Endometrial microvascular endothelial cells (primary cell): ENCODE results near the gene GPC6. TPM values are rescaled to one million over a fixed set of nuclear protein-coding genes. Genes with fewer than 3 reads are reported as not detected.

Experiments used
- in situ Hi-C: cut with HindIII; loops from 2 replicates; pipeline ENCODE4 v1.10.0; 2017; ENCODE audit warnings: low sequenced_read_pairs, low pct_unique_long_range_greater_than_20kb; ENCODE audit errors: inconsistent ontology term
- total RNA-seq: library from RNA; depleted of rRNA; stranded (reverse); fragments of >200 nt; gene quantifications from one replicate; pipeline ENCODE4 v1.2.3, GENCODE V29; 2015; ENCODE audit errors: inconsistent ontology term

The GPC6 gene
- total RNA-seq, 1 donor from 2014 or later: 0.46 TPM

DNA sequence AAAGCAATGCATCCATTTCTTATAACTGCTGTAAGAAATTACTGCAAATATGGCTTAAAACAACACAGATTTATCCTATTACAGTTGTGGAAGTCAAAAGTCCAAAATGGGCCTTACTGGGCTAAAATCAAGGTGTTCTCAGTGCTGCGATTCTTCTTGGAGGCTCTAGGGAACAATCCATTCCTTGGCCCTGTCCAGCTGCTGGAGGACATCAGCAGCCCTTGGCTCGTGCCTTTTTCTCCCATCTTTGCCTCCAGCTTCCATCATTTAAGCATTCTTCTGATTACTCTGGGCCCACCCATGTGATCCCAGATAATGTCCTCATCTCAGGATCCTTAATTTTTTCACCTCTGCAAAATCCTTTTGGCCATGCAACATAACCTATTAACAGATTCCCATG is 645.8 kb downstream of the GPC6 start:
- in situ Hi-C loops: no loop called here

GRCh38 chr13:93872786-93873347 is 646.3 kb downstream of the GPC6 start:
- in situ Hi-C loops: no loop called here

- in situ Hi-C loops: no loop called here
Measured at GRCh38 chr13:93875547-93875946, 648.9 kb downstream of the GPC6 start.

GRCh38 chr13:93876236-93876635 is 649.6 kb downstream of the GPC6 start:
- in situ Hi-C loops: no loop called here

DNA sequence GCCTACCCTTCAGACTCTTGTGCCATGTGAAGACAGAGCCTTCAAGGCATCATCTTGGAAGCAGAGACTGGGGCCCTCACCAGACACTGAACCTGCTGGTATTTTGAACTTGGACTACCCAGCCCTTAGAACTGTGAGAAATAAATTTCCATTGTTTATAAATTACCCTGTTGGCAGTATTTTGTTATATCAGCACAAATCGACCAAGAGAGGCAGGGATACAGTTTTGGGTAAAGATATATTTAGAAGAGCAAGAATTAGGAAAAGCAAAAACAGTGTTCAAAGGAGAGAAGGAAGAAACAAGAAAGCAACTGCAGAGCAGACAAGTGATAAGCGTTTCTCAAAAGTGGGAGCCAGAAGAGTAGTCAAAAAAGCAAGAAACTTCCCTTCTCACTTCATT is 652.1 kb downstream of the GPC6 start:
- in situ Hi-C loops: no loop called here

- in situ Hi-C loops: no loop called here
Measured at GRCh38 chr13:93881411-93881810, 654.8 kb downstream of the GPC6 start.

DNA sequence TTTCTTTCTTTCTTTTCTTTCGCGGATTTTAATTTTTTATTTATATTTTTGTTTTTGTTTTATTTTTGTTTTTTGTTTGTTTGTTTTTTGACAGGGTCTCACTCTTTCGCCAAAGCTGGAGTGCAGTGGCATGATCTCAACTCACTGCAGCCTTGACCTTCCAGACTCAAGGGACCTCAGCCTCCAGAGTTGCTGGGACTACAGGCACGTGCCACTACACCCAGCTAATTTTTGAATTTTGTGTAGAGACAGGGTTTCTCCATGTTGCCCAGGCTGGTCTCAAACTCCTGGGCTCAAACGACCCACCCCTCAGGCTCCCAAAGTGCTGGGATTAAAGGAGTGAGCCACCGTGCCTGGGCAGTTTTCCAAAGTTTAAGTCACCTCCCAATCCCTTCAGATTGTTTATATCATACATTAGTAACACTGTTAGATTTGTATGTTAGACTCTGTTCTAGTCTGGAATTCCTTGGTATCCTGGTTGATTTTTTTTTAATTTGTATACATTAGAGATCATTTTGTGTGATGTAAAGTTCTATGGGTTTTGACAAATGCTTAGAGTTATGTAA is 655.6 kb downstream of the GPC6 start:
- in situ Hi-C loops: no loop called here

DNA sequence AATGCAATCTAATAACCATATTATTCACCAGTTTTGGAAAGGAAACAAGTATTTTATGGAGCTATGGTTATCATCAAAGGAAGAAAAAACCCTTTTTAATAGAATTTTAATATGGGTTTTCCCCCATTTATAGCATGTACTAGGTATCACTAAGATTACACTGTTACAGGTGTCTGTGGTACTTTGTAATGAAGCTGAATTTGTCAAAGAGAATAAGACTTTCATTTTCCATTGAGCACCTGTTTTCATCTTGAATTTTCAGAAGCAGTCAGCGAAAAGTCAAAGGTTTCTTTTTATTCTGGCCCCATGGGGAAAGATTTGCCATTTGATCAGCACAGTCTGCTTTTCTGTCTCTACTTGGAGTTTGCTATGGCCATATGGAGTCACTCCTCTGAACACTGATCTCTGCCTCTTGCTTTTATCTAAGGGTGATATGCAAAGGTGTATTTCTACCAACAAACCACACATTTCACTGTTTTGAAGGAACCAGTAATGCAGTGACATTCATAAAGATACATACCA is 662.9 kb downstream of the GPC6 start:
- in situ Hi-C loops: no loop called here

- in situ Hi-C loops: no loop called here
Measured at GRCh38 chr13:93899981-93900380, 673.4 kb downstream of the GPC6 start.

DNA sequence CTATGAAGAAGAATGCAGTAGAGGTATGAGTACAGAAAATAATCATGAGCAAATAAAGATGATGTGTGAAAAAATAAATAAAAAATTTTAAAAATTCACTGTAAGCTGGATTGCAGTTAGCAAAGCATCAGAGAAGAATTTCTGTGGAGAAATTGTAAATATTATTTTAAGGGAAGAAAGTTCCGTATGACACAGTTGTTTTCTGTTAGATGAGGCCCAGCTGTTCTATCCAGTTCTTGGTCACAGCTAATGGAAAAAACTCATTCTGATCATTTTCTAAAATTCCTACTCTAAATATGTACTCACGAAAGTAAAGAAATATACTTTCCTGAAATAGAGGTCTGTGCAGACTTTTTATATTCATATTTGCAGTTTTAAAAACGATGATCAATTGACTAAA is 674.1 kb downstream of the GPC6 start:
- in situ Hi-C loops: no loop called here

DNA sequence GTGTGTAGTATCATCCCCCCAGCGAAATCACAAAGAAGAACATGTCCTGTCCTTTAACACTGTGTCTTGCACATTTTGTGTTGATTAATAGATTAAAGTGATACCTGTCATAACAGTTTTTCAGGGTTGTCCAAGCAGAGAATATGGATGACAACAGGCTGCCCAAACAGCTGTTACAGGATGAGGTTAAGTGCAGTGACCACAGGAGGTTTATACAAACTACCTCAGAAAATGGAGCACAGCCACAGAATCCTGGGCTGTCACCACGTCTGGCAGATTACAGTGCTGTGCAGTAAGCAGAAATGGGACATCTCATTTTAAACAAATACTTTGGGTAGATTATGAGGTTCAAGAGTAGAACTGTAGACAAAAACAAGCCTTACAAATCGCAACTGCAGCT is 677.3 kb downstream of the GPC6 start:
- in situ Hi-C loops: no loop called here

DNA sequence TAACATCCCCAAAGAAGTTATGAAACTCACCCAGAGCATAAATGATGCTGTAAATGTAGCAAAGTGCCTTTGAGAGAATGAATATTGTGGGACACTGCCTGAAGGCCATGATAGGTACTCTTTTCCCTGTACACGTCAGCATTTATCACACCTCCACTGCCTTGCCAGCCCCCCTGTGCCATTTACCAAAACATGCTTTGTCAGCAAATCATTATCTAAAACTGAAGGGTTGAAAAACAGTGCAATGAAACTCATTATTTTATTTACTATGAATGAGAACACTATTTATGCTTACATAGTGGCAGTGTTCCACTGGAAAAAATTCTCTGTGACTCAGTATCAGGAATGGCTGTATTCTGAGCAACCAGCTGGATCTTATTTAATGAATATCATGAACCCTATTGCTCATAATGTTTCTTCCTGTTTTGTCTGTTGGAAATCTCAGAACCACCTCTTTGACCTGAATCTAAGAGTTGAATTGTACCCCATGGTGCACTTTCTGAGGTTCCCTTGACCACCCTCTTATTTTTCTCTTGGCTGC is 688.7 kb downstream of the GPC6 start:
- in situ Hi-C loops: no loop called here

DNA sequence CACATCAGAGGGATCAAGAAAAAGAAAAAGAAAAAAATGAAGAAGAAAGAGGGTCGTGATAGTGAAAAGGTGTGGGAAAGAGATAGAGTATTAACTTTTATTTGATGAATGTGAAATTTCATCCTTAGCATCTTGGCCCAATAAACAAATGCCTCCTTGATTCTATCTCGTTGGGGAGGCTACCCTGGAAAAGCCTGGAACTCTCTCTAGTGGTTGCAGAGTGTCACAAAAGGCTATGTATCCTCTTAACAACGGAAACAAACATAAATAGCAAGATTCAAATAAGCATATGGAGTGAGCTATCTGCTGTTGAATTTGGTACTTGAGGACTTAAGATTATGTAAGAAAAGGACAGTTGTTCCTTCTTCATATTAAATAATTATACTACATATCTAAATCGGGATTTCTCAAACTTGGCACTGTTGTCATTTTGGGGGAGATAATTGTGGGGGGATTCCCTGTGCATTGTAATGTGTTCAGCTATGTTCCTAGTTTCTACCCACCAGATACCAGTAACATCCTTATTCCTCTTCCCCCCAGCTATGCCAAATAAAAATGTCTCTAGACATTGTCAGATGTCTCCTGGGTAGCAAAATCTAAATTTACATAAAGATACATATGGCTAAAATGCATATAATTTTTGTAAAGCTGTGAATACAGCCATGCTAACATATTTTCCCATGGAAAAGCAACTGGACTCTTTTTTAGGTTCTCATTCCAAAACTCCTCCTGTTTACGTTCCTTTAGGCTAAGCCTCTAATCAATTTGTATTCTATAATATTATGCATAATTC is 695.7 kb downstream of the GPC6 start:
- in situ Hi-C loops: no loop called here

DNA sequence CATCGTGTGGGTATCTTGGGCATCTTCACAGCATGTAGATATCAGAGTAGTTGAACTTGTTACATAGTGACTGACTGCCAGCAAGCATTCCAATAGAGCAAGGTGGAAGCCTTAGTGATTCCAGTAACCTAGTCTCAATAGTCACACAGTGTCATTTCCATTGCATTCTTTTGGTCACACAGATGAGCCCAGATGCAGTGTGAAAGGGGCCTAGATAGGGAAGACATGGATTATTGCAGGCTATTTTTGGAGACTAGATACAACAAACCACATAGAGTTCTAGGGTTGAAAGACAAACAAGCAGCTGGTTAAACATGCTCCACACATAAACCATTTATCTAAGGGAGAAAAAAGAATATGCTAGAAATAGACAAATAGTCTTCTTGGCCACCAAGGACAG is 699.4 kb downstream of the GPC6 start:
- in situ Hi-C loops: no loop called here

DNA sequence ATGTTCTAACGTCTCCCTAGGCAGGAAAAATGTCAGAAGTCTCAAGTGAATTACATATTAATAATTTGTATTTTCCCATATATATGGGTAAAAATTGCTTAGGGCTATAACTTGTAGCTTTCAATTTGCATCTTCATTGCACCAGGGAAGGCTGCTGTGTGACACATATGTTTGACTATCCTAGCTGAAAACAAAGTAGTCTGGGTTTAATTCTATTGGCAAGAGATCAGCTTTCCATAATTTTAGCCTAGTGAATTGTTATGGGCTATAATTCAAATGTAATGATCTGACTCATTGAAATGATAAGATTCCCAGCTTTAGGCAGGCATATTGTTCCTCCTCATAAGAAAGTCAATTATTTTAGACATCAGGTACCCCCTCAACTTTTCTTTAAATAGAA is 699.8 kb downstream of the GPC6 start:
- in situ Hi-C loops: no loop called here

GRCh38 chr13:93927431-93927830 is 700.8 kb downstream of the GPC6 start:
- in situ Hi-C loops: no loop called here

- in situ Hi-C loops: no loop called here
Measured at GRCh38 chr13:93932901-93933300, 706.3 kb downstream of the GPC6 start.

GRCh38 chr13:93936901-93937300 is 710.3 kb downstream of the GPC6 start:
- in situ Hi-C loops: no loop called here

DNA sequence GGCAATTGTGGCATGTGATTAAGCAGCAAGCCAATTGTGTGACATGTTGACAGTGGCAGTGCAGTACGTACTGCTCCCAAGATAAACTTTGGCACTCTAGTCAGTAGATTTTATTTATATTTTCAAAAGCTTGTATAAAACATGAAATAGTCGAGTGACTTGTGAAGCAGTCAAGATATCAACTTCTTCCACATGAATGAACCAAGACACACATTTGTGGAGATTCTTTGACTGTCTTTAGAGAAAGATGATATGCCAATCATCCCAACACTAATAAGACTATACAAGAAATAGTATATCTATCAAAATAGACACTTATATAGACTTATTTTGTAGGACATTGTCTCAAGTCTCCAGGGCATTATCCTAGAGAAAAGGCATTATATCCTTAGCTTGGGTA is 714.8 kb downstream of the GPC6 start:
- in situ Hi-C loops: no loop called here

- in situ Hi-C loops: no loop called here
Measured at GRCh38 chr13:93942016-93942415, 715.4 kb downstream of the GPC6 start.
